GM12872 (cell line): ENCODE results near the gene SIL1.

Experiments used
- TF ChIP-seq, protein P1 (sequence below): IDR thresholded peaks from 3 replicates; pipeline ENCODE4 v1.5.1; 2011; ENCODE audit warnings: low read depth, mild to moderate bottlenecking, low read length, moderate library complexity; ENCODE audit not compliant: insufficient read depth

SIL1 gene

DNA sequence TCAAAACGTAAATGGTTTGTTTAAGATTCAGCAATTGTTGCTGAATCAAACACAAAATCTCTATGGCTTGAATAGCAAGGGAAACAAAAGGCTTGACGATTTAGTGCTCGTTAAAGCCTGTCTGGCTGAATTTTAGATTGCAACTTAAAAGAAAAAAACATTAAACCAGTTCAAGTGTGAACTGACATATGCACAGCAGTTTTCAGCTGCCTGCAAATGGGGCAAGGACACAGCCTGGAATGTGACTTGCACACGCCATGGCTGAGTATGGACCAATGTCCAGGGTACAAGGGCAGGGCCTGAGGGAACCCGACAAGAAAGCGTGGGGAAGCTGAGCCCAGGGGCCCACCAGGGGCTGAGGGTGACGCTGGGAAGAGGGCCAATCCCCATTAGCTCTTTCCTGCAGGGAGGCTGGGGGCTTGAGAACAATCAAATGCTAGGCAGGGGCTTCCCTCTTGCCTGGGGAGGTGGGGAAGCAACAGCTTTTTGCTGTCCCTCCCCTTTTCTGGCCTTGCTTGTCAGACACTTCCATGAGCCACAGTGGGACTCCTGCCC, 233.4 kb downstream of the SIL1 start:
- TF ChIP-seq, protein P1, sequence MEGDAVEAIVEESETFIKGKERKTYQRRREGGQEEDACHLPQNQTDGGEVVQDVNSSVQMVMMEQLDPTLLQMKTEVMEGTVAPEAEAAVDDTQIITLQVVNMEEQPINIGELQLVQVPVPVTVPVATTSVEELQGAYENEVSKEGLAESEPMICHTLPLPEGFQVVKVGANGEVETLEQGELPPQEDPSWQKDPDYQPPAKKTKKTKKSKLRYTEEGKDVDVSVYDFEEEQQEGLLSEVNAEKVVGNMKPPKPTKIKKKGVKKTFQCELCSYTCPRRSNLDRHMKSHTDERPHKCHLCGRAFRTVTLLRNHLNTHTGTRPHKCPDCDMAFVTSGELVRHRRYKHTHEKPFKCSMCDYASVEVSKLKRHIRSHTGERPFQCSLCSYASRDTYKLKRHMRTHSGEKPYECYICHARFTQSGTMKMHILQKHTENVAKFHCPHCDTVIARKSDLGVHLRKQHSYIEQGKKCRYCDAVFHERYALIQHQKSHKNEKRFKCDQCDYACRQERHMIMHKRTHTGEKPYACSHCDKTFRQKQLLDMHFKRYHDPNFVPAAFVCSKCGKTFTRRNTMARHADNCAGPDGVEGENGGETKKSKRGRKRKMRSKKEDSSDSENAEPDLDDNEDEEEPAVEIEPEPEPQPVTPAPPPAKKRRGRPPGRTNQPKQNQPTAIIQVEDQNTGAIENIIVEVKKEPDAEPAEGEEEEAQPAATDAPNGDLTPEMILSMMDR: no peak

DNA sequence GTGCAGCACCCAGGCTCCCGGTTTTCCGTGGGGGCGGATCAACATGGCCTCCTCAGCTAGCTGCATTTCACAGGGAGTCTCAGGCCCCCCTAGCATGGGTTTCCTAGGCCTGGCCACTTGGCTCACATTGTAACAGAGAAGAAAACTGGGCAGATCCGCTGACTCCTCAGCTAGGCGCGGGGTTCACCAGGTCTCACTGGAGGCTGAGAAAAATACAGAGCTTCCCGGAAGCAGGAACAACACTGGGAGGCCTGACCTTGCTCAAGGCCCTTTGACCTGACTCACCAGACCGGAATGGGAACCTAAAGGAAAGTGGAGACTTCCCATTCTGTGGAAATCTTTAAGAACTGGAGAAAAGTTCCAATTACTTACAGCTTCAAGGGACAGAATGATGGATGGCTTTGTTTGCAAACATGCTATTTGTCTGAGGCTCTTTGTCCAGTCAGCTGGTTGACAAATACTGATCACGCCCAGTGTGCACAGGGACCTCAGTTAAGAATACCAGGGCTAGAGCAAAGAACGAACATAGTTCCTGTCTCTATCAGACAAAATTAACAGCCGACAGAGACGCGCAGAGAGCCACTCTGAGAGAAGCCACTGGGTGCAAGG, 234.3 kb downstream of the SIL1 start:
- TF ChIP-seq, protein P1: no peak

DNA sequence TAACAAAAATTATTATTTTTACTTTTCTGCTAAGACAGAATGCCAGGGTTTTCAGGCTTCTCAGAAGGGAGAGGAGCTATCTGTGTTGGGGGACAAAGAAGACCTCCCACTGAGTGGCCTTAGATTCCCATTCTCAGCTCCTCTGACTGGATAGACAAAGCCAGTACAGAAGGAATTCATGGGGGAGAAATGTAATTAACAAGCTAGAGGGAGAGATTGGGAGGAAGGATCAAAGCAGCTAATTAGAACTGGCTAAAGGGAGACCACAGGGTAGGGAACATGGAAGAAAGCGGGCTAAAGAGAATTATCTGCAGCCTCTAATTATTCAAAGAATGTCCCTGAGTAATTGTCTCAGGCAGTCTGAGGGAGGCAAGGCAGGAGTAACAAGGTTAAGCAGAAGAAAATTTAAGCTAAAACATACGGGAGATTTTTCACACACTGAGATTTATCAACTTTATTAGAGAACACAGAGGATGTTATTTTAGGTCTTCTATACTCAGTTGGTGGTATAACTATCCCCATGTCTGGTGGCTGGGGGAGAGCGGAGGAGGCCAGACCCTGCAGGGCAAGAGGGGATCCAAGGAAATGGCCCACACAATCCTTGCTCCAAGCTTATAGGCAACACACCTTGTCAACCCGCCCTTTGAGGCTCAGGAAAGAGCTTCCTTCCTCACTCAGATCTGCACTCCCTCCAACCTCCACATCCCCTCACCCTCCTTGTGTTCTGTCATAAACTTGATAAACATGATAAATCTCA, 235.4 kb downstream of the SIL1 start:
- TF ChIP-seq, protein P1: no peak

DNA sequence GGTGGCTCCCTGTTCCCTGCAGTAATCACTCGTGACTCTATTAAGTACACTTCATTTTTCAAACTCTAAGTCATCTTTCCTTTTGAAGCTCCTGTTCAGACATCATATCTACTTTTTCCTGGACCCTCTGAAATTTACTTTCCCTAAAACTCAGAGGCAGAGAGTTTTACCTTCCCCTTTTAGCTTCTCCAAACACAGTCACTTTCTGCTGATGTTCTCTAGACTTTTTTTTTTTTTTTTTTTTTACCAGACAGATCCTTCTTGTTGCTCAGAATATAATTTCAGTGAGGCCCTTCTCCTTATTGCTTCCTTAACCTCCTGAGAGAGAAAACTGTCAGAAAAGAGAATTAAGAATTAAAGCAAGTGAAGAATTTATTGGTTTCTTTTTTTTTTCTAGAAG, 236.4 kb downstream of the SIL1 start:
- TF ChIP-seq, protein P1: no peak

DNA sequence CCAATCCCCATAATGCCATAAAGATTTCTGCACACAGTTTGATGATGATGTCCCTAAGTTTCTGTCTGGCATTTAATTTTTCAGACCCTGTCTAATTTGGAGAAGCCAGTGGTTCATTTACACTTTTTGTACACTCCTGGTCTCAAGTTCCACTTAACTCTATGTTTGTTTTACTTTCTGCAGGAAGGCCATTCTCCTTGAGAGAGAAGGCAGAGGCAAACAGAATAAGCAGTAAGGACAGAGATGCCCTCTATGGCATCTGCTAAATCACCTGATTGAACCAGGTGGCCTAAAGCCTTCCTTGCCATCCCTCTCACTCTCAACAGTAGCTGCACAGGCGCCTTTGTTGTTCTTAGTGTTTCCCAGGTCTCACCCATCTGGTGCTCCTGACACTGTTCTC, 236.9 kb downstream of the SIL1 start:
- TF ChIP-seq, protein P1: no peak

DNA sequence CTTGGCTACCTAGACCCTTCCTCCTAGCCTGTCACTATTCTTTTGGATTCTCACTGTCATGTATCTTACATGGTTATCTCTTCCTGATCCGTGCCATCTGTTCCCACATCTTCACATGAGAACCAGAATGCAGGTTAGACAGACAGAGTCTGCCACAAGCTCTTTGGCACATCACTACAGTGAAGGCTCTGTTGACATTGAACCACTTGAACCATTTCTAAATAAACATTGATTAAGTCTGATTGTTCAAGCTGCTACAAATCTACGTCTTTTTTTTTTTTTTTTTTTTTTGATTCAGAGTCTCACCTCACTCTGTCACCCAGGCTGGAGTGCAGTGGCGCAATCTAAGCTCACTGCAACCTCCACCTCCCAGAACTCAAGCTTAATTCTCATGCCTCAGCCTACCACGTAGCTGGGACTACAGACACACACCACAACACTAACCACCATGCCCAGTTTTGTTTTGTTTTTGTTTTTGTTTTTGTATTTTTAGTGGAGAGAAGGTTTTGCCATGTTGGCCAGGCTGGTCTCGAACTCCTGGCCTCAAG, 237.9 kb downstream of the SIL1 start:
- TF ChIP-seq, protein P1: no peak

- TF ChIP-seq, protein P1: no peak
These were observed 241.4 kb downstream of the SIL1 start for GRCh38 chr5:138956801-138957200.
